GM21381 (cell line): ENCODE data around the gene SCAP.

Experiments
- ATAC-seq: cut with Tn5 transposase; IDR thresholded peaks from one replicate; pipeline ENCODE4 v1.9.1; 2021; ENCODE audit warnings: mild to moderate bottlenecking, moderate library complexity; ENCODE audit not compliant: unreplicated experiment

SCAP gene

DNA sequence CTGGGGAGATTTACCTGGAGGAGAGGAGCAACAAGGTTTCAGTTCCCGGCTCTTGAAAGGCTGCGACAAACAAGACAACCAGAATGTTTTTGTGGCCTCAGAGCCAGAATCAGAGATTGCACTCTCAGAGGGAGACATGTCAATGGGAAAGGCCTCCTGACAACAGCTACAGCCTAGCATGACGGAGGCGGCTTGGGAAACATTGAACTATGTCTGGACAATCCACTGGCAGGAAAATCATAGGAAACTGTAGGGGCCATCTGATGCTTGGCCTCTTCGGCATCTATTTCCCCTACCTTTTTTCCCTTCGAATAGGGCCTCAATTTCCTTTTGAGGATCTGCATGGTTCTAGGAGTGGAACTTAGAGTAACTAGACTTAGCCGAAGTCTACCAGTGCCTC, 108.1 kb downstream of the SCAP start:
- no peak for ATAC-seq

DNA sequence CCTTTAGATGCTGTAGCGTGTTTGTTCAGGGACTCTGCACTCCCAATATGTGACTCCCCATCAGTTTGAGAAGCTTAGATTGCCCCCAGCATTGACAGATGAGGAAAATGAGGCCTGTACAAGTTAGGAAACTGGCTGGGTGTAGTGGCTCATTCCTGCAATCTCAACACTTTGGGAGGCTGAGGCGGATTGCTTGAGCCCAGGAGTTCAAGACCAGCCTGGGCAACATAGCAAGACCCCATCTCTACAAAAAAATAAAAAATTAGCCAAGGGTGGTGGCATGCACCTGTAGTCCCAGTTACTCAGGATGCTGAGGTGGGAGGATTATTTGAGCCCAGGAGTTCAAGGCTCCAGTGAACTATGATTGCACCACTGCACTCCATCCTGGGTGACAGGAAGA, 108.9 kb downstream of the SCAP start:
- no peak for ATAC-seq

DNA sequence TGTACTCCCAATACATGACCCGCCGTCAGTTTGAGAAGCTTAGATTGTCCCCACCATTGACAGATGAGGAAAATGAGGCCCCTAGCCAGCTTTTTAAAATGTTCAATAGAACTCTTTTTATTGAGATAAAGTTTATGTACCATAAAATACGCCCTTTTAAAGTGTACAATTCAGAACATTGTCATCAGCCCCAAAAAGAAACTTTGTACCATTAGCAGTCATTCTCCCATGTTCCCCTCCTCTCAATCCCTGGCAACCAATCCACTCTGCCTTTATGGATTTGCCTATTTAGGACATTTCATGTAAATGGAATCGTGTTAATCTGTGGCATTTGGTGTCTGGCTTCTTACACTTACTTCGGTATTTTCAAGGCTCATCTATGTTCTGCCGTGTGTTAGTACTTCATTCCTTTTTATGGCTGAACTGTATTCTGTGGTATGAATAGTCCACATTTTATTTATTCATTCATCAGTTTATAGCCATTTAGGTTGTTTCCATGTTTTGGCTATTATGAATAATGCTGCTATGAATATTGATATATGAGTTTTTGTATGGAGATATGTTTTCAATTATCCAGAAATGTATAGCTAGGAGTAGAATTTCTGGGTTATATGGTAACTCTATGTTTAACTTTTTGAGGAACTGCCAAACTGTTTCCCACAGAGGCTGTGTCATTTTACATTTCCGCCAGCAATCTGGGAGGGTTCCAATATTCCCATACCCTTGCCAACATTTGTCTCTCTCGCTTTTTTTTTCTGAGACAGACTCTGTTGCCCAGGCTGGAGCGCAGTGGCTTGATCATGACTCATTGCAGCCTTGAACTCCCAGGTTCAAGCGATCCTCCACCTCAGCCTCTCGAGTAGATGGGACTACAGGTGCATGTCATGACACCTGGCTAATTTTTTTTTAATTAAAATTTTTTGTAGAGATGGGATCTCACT, 110.3 kb downstream of the SCAP start:
- no peak for ATAC-seq
